Fibroblast of mammary gland (primary cell): Measurements from ENCODE around the gene P2RX2.

Experiments
- DNase-seq: peaks from one replicate; pipeline ENCODE4 v3.0.0-alpha.2; 2010; ENCODE audit warnings: low read depth
- H3K4me3 ChIP-seq: 2 replicates; pipeline ENCODE4 v1.5.1; 2011; ENCODE audit warnings: low read depth, mild to moderate bottlenecking, low read length, moderate library complexity; ENCODE audit not compliant: control insufficient read depth
- CTCF ChIP-seq: conservative IDR thresholded peaks from 2 replicates; pipeline ENCODE4 v1.5.1; 2011; ENCODE audit warnings: low read depth, low read length, inconsistent platforms; ENCODE audit not compliant: control insufficient read depth, insufficient read depth

The P2RX2 gene

GRCh38 chr12:132604668-132605441 is 13.7 kb upstream of the P2RX2 start:
- H3K4me3 ChIP-seq, result no peak overlapping the region
- TF ChIP-seq CTCF, result no peak
- DNase-seq, result no peak

GRCh38 chr12:132605892-132606291 is 12.7 kb upstream of the P2RX2 start:
- no peak for DNase-seq
- no peak for TF ChIP-seq CTCF
- H3K4me3 ChIP-seq, result no peak overlapping the region

GRCh38 chr12:132606466-132606865 is 12.1 kb upstream of the P2RX2 start:
- H3K4me3 ChIP-seq, result no peak overlapping the region
- TF ChIP-seq CTCF, result no peak
- DNase-seq, result no peak

- no peak for TF ChIP-seq CTCF
- no peak overlapping the region for H3K4me3 ChIP-seq
- no peak for DNase-seq
These were observed 11.6 kb upstream of the P2RX2 start for GRCh38 chr12:132606927-132607326.

GRCh38 chr12:132608231-132609171 is 10.1 kb upstream of the P2RX2 start:
- TF ChIP-seq CTCF, result no peak
- H3K4me3 ChIP-seq, result no peak overlapping the region
- no peak for DNase-seq

- no peak within 1 kb of the TSS for H3K4me3 ChIP-seq
- no peak for TF ChIP-seq CTCF
- peak; percentile 92 for DNase-seq
These were observed 8.4 kb upstream of the P2RX2 start, which contains the start of gene LRCOL1 for GRCh38 chr12:132610051-132610759. LRCOL1 (minus strand) TSS chr12:132610582; CDS start chr12:132606251, 4,331 bp downstream.
